T follicular helper cell (primary cell): Measurements from ENCODE around the gene C10orf95.

Experiments
- DNase-seq: peaks from one replicate; pipeline ENCODE4 v3.0.0-alpha.2; 2020; ENCODE audit warnings: low read depth

The C10orf95 gene

DNA sequence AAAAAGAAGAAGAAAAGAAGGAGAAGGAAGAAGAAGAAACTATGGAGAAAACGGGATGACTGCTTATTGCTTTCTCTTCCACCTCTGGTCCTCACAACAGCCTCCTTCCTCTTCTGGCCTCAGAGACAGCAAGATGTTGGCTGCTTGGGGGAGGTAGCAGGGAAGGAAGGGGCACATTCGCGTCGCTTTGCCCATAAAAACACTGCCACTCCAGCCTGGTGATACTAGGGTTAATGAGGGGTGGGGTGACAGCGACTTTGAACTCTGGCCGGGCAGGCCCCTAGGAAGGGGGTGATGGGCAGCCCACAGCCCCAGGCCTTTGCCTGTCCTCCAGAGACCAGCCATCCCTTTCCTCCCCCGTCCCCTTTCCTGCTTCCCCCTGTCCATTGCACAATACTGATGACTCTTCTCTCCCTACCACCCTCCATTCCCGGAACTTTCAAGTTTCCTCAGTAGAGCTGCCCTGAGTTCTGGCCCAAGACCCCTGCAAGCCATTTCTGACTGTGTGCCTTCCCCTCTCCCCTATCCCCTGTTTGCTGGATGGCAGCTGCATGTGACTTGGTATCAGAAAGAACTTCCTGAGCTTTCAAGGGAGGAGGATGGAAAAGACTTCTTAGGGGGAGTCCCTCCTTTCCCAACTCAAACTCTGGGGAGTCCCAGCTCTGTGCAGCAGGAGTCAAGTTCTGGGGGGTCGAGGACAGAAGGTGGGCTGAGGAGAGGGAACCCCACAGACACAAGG is 16.8 kb downstream of the C10orf95 start:
- DNase-seq, result no peak

DNA sequence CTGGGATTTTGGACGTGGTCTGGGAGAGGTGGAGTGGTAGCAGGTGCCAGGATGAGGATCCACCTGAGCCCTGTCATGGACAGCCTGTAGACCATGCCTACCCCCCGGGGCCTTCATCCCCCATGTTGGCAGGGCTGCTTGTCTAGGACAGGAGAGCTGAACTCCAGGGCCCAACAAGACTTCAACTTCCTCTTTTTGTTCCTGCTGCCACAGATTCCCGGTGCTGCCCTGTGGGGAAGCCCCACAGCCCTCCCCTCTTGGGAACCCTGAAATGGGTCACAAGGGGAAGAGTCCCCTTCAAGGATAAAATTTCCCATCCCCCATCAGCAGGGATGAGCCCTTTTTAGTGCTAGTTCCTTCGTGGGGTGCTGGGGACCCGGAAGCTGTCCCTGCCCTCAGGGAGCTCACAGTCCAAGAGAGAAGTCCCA is 17.7 kb downstream of the C10orf95 start:
- DNase-seq, result no peak

DNA sequence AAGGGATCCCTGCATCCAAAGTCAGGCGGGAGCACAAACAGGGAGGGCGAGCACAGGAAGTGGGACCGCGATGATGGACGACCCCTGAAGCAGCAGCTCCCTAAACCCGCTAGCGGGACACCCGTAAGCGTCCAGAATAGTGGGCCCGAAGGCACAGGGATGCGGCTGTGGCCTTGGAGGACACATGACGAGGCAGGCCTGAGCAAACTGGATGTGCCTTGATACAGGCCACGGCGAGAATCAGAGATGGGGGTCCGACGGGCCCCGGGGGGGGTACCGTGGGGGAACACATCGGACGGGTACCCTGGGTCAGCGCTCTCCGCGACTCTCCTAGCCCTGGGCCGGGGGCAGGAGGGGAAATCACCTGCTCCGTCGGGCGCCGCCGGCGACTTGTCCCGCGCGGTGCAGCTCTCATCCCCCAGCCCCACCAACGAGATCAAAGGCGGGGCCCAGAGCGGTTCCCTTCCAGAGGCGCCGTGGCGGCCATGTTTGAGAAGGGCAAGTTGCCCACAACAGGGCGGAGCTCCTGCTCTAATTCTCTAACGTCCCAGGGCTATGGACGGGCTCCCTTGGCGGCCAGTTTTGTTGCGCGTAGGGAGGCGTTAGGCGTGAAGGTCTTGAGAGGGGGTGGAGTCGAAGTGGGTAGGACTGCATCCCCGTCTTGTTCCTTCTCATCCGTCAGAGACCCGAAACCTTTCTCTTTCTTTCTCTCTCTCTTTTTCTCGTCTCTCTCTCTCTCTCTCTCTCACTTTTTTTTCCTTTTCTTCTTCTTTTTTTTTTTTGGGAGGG is 19.0 kb downstream of the C10orf95 start, which contains the start of gene CUEDC2:
CUEDC2 (minus strand) TSS at position 413 of the 789 bp plus-strand sequence. CDS start 7,386 bp downstream, outside the sequence.
- DNase-seq, result peak; percentile 90

DNA sequence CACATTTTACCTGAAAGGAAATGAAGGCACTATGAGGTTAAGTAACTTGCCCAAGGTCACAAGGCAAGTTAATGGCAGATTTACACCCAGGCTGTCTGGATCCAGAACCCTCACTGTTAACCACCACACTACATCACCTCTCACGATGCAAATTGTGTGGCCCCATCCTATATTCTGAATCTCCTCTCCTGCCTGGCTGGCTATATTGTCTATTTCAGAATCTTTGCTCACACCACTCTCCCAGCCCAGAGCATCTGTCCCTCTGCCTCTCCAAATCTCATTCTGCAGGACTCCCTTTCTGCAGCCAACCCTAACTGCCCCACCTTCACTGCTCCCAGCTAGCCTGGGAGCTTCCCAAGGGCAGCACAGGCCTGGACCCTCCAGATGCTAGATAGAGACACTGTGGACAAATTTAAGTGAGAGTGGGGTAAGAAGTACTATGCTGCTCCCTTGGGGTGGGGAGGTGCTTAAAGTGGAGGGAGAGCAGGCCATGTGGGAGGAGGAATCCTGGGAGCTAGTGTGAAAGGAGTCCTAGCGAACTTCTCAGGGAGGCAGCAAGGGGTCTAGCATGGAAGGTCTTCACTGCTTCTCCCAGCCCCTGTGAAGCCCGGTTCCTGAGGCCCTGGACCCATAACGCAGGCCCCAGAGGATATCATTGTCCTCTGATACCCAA is 19.8 kb downstream of the C10orf95 start:
- DNase-seq, result no peak

DNA sequence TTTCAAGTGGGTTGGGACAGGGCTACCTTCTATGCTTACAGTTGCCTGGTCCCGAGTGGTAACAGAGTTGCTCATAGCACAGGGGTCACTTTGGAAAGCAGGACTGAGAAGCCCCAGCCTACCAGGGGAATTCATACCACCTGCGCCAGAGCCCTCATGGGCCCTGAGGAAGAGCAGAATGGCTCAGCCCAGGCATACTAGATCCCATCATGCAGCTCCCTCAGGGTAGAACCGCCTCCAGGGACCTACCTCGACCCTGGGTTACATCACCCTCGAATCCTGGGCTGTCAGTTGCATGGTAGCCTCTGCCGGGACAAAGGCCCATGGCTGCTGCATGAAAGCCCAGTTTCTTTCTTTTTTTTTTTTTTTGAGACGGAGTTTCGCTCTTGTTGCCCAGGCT is 21.9 kb downstream of the C10orf95 start:
- DNase-seq, result no peak

DNA sequence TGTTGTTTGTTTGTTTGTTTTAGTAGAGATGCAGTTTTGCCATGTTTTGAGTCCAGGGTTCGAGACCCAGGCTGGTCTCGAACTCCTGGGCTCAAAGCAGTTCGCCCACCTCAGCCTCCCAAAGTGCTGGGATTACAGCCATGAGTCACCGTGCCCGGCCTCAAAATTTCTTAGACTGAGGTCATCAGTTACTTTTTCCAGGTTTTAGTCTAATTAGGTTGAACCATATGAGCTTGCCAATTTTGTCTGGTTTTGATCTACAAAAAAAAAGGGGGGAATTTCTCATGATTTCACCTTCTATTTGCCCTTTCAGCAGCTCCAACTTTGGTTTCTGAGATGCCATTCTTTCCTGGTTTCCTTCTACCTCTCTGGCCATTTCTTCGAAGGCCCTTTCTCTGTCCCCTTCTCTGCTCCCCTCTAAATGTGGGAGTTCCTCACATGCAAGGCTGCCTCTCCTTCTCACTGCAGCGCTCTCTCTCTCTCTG is 24.5 kb downstream of the C10orf95 start:
- no peak for DNase-seq

DNA sequence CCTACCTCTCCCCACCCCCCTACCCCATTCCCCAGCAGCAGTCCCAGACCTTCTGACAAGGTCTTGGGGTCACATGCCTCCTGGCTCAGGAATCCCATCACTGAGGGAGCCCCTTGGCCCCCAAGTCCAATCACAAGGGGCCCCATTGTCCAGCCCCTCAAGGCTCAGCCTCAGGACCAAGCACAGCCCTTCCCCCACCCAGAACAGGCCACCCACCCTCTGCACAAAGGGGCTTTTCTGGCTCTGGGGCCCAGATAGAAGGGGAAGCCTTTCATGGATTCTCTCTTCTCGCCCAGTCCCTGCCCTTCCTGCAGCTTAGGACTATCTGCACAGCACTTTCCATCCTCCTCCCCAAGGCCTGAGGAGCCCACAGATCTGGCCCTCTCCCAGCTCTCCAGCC is 25.9 kb downstream of the C10orf95 start:
- no peak for DNase-seq

DNA sequence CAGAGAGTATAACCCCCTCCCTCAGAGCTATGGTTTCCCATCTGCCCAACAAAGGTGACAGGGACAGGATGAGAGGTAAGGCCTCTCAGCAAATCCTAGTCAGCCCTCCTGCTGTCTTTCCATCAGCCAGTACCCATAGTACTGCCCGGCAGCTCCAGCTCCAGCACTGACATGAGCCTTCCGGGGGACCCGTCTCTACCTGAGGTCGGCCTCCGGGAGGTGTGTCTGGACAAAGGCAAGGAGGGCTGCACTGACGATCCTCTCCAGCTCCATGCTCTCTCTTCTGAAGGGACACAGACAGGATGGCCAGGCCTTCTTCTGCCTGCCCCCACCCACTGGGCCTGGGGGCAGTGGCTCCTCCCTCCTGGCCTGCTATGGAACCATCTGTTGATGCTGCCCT is 26.4 kb downstream of the C10orf95 start:
- DNase-seq, result no peak

DNA sequence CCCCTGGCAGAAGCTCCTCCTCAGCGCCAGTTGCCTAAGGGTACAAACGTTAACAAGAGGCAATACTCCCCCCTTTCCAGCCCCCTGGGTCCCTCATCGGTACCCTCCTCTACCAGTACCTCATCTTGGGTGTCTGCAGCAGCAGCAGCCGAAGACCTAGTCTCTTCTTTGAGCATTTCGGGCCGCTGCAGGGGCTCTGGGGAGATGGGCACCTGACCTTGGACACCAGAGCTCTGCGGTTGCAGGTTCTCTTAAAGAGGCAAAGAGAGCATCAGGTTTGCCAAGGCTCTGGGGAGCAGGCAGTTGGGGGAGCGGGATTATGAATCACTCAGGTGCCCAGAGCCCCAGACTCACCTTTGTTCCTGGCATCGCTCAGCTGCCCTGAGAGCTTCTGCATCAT is 27.2 kb downstream of the C10orf95 start:
- no peak for DNase-seq

DNA sequence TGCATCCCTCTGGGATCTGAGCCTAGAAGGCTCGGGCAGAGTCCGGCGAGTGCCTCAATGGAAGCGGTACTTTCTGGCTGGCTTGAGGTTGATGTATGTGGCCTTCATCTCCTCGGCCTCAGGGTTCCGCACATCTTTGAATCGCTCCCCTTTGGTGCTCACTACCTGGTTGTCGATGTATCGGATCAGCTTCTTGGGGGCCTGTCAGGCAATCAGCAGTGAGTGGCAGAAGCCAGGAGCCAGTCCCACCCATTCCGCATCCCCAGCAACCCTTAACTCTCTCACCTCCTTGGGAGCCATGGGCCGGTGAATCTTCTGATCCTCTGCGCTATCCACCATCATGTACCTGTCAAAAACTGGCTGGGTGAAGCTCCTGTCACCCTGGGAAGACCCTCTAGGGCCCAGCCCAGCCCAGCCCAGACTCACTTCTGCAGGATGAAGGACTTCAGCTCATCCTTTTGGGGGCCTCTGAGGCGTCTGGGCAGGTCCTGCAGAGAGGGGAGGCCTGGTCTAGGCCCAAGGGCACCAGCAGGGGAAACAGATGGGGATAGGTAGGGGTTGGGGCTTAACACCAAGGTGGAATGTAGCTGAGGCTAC is 27.9 kb downstream of the C10orf95 start:
- DNase-seq, result no peak

DNA sequence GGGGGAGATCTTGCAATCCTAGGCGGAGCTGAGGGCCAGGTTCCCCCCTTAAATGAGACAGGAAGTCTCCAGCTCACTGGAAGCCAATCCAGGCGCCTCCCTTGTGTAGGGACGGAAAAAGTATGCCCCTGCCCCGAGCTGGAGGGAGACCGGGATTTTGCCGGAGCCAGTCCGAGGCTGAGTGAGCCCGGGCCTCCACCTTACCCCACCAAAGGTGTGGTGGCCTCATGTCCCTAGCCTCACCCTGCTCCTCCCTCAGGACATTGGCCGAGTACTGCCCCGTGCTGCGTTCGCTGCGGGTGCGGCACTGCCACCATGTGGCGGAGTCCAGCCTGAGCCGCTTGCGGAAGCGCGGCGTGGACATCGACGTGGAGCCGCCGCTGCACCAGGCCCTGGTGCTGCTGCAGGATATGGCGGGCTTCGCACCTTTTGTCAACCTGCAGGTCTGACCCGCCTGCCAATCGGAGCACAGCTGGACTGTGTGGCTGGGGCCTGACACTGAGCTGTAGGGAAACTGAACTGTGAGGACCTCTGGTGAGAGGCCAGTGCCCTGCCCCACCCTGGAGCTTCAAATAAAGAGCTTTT is 28.7 kb downstream of the C10orf95 start:
- DNase-seq, result no peak

DNA sequence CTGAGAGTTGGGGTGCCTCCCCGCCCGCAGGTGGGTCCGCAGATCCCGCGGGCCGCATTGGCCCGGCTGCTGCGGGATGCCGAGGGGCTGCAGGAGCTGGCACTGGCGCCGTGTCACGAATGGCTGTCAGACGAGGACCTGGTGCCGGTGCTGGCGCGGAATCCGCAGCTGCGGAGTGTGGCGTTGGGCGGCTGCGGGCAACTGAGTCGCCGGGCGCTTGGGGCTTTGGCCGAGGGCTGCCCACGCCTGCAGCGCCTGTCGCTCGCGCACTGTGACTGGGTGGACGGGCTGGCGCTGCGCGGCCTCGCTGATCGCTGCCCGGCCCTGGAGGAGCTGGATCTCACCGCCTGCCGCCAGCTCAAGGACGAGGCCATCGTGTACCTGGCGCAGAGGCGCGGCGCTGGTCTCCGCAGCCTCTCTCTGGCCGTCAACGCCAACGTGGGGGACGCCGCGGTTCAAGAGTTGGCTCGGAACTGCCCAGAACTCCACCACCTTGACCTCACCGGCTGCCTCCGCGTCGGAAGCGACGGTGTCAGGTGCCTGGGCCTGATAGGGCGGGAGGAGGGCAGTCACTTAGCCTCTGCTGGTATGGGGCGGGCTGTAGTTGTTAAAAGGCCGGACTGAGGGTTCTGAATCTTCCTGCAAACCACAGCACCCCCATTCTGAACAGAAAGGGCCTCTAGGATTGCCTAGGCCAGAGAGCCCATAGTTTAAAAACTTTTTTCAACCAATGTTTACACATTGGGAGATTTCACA is 29.4 kb downstream of the C10orf95 start:
- no peak for DNase-seq

DNA sequence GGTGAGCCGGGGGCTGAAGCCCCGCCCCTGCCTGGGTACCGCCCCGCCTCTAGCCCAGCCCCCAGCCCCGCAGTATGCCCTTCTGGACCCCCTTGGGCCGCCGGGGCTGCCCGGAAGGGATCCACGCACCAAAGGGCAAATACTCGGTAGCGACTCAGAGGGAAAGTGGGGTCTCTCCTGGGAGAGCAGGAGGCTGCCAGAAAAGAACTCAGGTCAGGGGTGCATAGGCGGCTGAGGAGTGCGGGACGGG is 29.9 kb downstream of the C10orf95 start:
- no peak for DNase-seq

DNA sequence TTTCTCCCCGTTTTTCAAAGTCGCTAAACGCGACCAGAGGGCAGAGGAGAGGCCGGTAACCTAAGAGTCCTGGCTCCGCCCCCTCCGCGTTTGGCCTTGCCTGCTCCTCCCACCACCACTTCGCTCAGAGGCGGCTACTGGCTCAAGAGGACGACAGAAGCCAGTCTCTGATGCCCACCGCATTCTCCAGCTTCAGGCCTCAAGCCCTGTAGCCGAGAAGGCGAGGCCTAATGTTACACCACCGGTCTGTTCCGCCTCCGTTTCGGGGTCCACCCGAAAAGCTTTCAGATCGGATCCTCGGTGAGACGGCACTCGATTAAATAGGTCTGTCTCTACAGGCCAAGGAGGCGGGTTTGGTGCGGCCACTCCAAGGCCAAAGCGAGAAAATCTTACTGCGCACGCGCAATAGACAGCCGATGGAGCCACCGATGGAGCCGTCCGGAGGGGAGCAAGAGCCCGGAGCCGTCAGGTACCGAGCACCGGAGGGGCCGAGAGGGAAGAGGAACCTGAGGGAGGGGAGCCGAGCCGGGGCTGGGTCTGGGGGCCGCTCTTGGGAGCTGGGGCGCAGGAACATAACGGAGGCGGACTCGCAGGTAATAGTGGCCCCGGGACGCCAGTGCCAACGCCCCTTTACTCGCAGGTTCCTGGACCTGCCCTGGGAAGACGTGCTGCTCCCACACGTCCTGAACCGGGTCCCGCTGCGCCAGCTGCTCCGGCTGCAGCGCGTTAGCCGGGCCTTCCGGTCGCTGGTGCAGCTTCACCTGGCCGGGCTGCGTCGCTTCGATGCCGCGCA is 30.4 kb downstream of the C10orf95 start, which contains the start of gene FBXL15:
FBXL15 (plus strand) TSS at position 123 of the 793 bp plus-strand sequence; CDS start at position 417, 294 bp downstream.
- peak; percentile 82 for DNase-seq

DNA sequence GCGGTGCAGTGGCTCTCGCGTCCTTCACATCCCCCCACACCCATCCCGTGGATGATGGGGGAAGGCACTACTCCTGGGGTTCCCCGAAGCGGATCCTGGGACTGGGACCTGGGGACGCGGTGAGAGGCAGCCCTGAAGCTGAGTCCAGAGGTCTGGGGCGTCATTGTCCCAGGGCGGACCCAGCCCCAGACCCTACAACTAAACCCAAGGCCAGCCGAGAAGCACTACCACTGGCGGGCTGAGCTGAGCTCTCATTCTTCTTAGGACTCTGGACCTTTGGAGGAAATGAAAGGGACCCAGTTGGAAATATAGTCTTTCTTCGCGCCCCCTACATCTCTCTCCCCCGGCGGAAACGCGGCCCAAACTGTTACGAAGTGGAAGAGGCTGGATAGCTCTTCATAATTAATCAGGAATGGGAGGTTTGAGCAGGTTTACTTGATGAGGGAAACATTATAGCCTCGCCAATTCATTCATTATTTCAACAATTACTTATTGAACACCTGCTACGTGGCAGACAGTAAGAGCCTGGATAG is 31.1 kb downstream of the C10orf95 start:
- no peak for DNase-seq

DNA sequence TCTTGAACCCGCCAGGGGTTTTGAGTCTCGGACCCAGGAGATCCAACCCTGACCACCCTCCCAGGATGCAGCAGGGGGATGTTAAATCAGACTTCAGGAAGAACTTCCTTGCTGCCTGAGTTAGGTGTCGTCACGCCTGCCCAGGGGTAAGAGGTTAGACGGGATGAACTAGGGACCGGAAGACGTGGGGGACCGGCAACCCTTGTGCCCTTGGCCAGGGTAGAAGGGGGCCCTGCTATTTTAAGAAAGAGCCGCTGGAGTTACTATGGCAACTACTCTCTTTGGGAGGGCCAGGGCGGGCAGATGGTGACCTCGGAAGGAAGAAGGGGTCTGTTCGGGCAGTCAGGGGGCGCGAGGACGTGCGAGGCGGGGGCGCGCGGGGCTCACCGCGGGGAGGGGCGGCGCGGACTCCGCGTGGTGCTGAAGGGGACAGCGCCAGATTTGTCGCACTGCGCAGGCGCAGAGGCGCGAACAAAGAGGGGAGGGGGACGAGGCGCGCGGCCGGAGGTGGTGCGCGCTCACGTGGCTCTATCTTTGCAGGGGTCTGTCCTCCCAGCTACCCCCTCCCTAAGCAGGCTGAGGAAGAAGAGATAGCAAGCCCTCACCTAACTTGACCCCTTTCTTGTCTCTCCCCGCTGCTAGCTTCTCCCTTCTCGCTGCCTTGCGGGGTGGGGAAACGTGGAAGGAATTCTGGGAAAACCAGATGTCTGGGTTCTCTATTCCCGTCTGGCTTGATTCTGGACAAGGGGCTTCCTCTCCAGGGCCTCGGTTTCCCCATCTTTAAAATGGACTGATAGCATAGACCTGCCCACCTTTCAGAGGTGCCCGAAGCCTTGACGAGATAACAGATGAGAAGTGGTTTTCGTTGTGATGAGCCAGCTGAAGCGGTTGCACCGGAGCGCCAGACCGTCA is 31.8 kb downstream of the C10orf95 start:
- peak; percentile 48 for DNase-seq

DNA sequence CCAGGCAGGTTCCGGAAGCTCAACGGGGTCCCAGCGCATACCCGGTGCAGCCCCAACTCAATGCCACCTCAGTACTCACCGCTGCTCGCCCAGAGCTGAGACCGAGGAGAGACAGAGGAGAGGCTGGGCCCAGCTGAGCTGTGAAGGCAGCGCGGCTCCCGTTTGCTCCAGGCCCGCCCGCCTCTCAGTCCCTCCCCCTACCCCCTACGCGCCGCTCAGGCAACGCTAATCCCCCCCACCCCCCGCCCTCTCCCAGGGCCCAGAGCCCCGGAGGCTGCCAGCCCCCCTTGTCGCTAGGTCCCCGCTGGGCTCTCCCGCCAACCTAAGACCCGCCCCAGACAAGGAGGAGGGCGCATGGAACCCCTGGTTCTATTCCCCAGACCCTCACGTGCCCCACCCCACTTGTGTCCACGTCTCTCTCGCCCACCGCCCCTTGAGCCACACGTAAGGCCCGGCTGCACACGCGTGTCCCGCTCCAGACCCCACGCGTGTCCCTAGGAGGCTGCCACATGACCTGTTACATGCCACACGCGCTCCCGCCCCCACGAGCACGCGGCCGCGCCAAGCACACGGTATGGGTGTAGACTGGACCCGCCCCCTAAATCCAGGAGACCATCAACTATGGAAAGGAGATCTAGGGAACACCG is 32.6 kb downstream of the C10orf95 start, which contains the start of gene PSD:
PSD (minus strand) TSS at position 164 of the 647 bp plus-strand sequence. CDS start 1,747 bp downstream, outside the sequence.
- DNase-seq, result no peak

DNA sequence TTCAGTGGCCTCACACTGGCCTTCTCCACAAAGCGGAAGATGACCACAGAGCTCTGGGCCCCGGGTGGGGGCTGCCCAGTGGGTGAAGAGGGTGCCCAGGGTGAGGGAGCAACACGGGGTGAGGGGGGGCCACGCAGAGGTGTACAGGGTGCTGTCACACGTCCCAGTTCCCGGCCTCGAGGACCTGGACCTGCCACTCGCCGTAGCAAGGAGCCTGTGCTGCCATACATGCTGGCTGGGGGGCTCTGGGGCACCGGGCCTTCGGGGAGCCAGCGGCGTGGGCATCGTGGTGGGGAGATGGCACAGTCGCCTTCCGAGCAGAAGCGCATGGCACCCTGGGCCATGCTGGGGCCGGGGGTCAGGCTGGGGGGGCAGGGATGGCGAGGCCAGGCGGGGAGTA is 34.6 kb downstream of the C10orf95 start:
- no peak for DNase-seq
